Activated T-cell treated with anti-CD3 and anti-CD28 coated beads, Interleukin-2, amount 50 U/mL, for 72 hours (primary cell): ENCODE results near the gene RUNX2. TPM values are rescaled to one million over a fixed set of nuclear protein-coding genes. Genes with fewer than 3 reads are reported as not detected.

ENCODE experiments used
- ATAC-seq, 2 donors: fragments of 150-1000 bp; cut with Tn5 transposase; replicated peaks in 1 of 2; 2 replicates each; pipeline ENCODE4 v1.10.0; 2021; ENCODE audit warnings: moderate library complexity in 2 of 2, mild to moderate bottlenecking in 1 of 2
- DNase-seq, 2 donors: peaks; one replicate each; pipeline ENCODE4 v3.0.0; 2021 to 2022; ENCODE audit warnings: mixed read lengths in 1 of 2
- H3K27ac Mint-ChIP-seq: one replicate; pipeline ENCODE4 v1.8.0; 2022; ENCODE audit warnings: mild to moderate bottlenecking, moderate library complexity, mixed read lengths
- H3K27me3 Mint-ChIP-seq: one replicate; pipeline ENCODE4 v1.8.0; 2022; ENCODE audit warnings: low read depth, mixed read lengths
- H3K36me3 Mint-ChIP-seq, 2 donors: one replicate each; pipeline ENCODE4 v1.8.0; 2022; ENCODE audit warnings: mixed read lengths in 2 of 2, mild to moderate bottlenecking in 1 of 2; ENCODE audit not compliant: insufficient read depth in 2 of 2
- H3K4me1 Mint-ChIP-seq: one replicate; pipeline ENCODE4 v1.8.0; 2022; ENCODE audit warnings: low read depth, mixed read lengths
- H3K4me3 Mint-ChIP-seq, 2 donors: one replicate each; pipeline ENCODE4 v1.8.0; 2022; ENCODE audit warnings: mild to moderate bottlenecking in 2 of 2, mixed read lengths in 2 of 2, moderate library complexity in 2 of 2
- H3K9me3 Mint-ChIP-seq, 2 donors: one replicate each; pipeline ENCODE4 v1.8.0; 2022; ENCODE audit warnings: mixed read lengths in 2 of 2
- total RNA-seq, 2 donors: library from RNA; stranded (reverse); gene quantifications; one replicate each; pipeline ENCODE4 v1.2.3, GENCODE V29; 2022

The RUNX2 gene
- total RNA-seq, 2 donors from 2014 or later, result 39.3 to 61.1 TPM

GRCh38 chr6:45685076-45685475 lies 356.9 kb downstream of the RUNX2 start:
- Mint-ChIP-seq H3K36me3 (peaks cover 5 to 6% of the 10 kb centered on the region in 2 donors), H3K9me3 (peaks cover 7 to 13% of the 10 kb centered on the region in 2 donors), H3K27ac (no peak overlapping the region), H3K4me1 (peaks cover 8% of the 10 kb centered on the region), H3K27me3 (peaks cover 6% of the 10 kb centered on the region), H3K4me3 (no peak overlapping the region)
- ATAC-seq (no peak), DNase-seq (no peak)

DNA sequence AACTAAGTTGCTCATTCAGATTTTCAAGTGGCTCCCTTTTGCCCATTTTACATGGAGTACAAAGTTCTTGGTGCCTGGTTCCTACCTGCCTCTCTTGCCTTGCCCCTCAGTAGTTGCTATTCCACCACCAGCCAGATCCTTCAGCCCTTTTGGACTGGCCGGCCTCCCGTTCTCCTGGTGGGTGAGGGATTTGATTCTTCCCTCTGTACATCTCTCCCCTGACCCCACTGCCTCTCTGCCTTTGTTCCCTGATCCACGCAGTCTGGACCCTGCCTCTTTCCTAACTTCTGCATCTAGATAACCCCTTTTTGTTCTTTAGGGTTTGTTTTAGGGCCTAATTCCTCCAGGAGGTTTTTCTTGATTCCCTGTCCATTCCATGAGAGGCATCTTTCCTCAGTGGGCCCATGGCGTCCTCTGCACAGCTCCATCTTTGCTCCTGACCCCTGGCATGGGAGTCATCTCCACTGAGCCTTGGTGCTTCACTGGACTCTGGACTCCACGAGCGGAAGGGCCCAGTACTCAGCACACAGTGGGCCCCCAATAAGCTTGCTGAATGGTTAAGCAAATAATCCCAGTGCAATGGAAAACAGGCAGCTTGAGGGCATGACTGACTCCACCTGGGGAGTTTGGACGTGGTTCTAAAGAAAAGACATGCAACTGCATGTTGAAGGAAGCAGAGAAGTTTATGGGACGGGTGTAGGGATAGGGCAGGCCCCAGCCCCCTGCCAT lies 358.9 kb downstream of the RUNX2 start:
- Mint-ChIP-seq H3K4me3 (no peak overlapping the region), H3K4me1 (peaks cover 1% of the 10 kb centered on the region), H3K27ac (no peak overlapping the region)

GRCh38 chr6:45687570-45687969 lies 359.4 kb downstream of the RUNX2 start:
- Mint-ChIP-seq H3K9me3 (peaks cover 0 to 7% of the 10 kb centered on the region in 2 donors), H3K4me1 (no peaks in the 10 kb centered on the region), H3K27ac (no peak overlapping the region), H3K4me3 (no peak overlapping the region), H3K27me3 (peaks cover 9% of the 10 kb centered on the region), H3K36me3 (peaks cover 0 to 1% of the 10 kb centered on the region in 2 donors)
- ATAC-seq (peak; percentile 32 to 38), DNase-seq (no peak)

More for the DNA sequence above, 358.9 kb downstream of the RUNX2 start:
- Mint-ChIP-seq H3K36me3 (peaks cover 0 to 1% of the 10 kb centered on the region in 2 donors), H3K27me3 (peaks cover 6% of the 10 kb centered on the region), H3K9me3 (peaks cover 3 to 7% of the 10 kb centered on the region in 2 donors)
- DNase-seq (no peak), ATAC-seq (no peak)

GRCh38 chr6:45688180-45688579 lies 360.1 kb downstream of the RUNX2 start:
- H3K4me3 Mint-ChIP-seq, result no peak overlapping the region
- H3K27ac Mint-ChIP-seq, result no peak overlapping the region
- peaks cover 0 to under 1% of the 10 kb centered on the region in 2 donors for H3K36me3 Mint-ChIP-seq
- ATAC-seq (no peak), DNase-seq (no peak)
- H3K27me3 Mint-ChIP-seq, result peaks cover 12% of the 10 kb centered on the region
- H3K9me3 Mint-ChIP-seq, result peaks cover 0 to 7% of the 10 kb centered on the region in 2 donors
- no peaks in the 10 kb centered on the region for H3K4me1 Mint-ChIP-seq

DNA sequence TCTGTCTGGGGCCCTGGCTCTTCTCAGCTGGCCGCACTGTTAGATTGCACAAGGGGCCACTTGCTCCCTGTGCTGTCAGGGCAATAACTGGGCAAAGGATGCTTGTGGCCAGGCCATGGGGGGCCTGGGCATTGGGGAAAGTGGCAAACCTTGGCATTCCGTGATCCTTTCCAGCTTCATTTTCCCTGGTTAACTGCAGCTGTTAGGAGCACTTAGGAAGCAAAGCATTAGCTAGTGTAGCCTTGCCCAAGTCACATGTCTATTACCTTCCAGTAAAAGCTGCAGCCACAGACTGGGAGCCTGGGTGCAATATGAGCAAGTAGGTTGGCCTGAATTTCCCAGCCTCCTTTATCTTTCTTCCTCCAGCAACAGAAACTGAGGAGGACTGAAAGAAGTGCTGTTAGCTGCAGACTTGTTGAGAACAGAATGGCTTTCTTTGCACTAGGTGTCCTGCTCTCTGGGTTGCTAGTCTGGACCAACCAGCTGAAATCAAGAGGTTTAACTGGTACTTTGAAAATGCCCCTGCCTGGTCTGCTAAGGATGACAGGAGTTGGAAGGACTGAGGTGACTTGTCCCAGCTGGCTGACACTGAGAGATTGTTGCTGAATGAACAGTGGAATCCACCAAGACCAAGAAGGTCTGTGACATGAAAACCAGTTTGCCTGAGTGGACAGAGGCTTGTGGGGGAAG lies 361.9 kb downstream of the RUNX2 start:
- Mint-ChIP-seq H3K36me3 (peaks cover 0 to 3% of the 10 kb centered on the region in 2 donors), H3K9me3 (peaks cover 0 to 6% of the 10 kb centered on the region in 2 donors), H3K27ac (no peak overlapping the region), H3K4me1 (peaks cover 5% of the 10 kb centered on the region), H3K27me3 (peaks cover 12% of the 10 kb centered on the region), H3K4me3 (no peak overlapping the region)
- no peak for ATAC-seq
- no peak for DNase-seq

DNA sequence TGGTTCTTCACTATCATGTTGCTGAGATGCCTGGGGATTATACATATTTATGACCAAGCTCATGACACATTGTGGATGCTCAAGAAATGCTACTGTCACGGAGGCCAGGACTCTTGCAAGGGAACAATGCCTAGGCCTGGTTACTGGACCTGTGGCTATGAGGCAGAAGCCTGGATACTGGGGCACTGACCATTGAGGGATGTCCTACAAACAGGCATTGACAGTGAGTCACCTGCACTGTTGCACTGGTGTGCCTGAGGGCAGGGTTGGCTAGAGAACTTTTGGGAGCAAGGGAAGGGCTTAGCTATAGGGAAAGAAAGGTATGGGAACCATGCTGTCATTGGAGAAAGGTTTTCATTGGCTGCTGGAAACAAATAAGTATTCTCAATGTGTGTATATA lies 362.7 kb downstream of the RUNX2 start:
- ATAC-seq, result no peak

GRCh38 chr6:45691426-45691825 lies 363.3 kb downstream of the RUNX2 start:
- H3K4me1 Mint-ChIP-seq, result peaks cover 5% of the 10 kb centered on the region
- DNase-seq (no peak), ATAC-seq (no peak)
- H3K4me3 Mint-ChIP-seq, result no peak overlapping the region
- H3K9me3 Mint-ChIP-seq, result peaks cover 0 to 1% of the 10 kb centered on the region in 2 donors
- peaks cover 0 to 3% of the 10 kb centered on the region in 2 donors for H3K36me3 Mint-ChIP-seq
- no peak overlapping the region for H3K27ac Mint-ChIP-seq
- H3K27me3 Mint-ChIP-seq, result peaks cover 5% of the 10 kb centered on the region

More for the DNA sequence above, 362.7 kb downstream of the RUNX2 start:
- H3K4me1 Mint-ChIP-seq, result peaks cover 5% of the 10 kb centered on the region
- H3K27ac Mint-ChIP-seq, result no peak overlapping the region
- peaks cover 0 to 5% of the 10 kb centered on the region in 2 donors for H3K9me3 Mint-ChIP-seq
- peaks cover 0 to 3% of the 10 kb centered on the region in 2 donors for H3K36me3 Mint-ChIP-seq
- no peak overlapping the region for H3K4me3 Mint-ChIP-seq
- H3K27me3 Mint-ChIP-seq, result peaks cover 11% of the 10 kb centered on the region
- no peak for DNase-seq

GRCh38 chr6:45692021-45692420 lies 363.9 kb downstream of the RUNX2 start:
- no peaks in the 10 kb centered on the region for H3K9me3 Mint-ChIP-seq
- DNase-seq (no peak), ATAC-seq (no peak)
- peaks cover 11% of the 10 kb centered on the region for H3K27me3 Mint-ChIP-seq
- peaks cover 11% of the 10 kb centered on the region for H3K4me1 Mint-ChIP-seq
- peaks cover 0 to 3% of the 10 kb centered on the region in 2 donors for H3K36me3 Mint-ChIP-seq
- H3K27ac Mint-ChIP-seq, result no peak overlapping the region
- no peak overlapping the region for H3K4me3 Mint-ChIP-seq

DNA sequence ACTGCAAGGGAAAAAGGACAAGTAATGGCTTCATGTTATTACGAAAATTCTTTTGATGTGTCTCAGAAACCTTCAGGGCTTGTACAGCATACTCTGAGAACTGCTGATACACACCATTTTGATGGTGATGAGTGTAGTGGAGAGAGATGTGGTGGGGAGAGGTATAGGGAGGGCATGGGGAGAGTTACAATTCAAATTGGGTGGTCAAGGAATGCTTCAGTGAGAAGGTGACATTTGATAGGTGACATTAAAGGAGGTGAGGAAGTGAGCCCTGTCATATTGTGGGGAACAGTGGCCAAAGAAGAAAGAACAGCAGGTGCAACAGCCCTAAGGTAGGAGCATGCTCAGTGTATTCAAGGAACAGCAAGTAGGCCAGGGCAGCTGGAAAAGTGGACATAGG lies 368.6 kb downstream of the RUNX2 start:
- Mint-ChIP-seq H3K36me3 (peaks cover 0 to 3% of the 10 kb centered on the region in 2 donors), H3K27ac (no peak overlapping the region), H3K4me3 (no peak overlapping the region), H3K9me3 (no peaks in the 10 kb centered on the region), H3K27me3 (peaks cover 14% of the 10 kb centered on the region), H3K4me1 (peaks cover 26% of the 10 kb centered on the region)
- DNase-seq (no peak), ATAC-seq (no peak)

DNA sequence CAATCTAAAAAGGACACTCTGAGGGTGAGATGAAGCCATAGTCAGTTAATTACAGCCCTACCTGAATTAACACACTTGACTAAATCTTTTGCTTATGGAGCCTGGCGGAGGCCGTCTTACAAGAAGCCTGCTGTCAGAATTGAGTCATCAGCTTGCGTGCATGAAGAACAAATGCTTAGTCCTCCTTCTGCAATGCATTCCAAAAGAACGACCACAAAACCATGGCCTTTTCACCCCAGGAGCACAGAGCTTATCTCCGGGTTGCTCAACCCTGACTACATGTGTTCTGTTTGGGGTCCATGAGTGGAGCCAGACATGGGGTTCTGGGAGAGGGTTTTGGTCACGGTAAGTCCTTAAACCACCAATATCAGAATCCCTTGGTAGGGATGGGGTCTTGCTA lies 369.5 kb downstream of the RUNX2 start:
- Mint-ChIP-seq H3K4me3 (no peak overlapping the region), H3K4me1 (peaks cover 26% of the 10 kb centered on the region), H3K9me3 (no peaks in the 10 kb centered on the region), H3K27me3 (peaks cover 10% of the 10 kb centered on the region), H3K36me3 (peaks cover 0 to 3% of the 10 kb centered on the region in 2 donors), H3K27ac (no peak overlapping the region)
- DNase-seq (no peak), ATAC-seq (peak in 1 of 2 donors; percentile 17)

DNA sequence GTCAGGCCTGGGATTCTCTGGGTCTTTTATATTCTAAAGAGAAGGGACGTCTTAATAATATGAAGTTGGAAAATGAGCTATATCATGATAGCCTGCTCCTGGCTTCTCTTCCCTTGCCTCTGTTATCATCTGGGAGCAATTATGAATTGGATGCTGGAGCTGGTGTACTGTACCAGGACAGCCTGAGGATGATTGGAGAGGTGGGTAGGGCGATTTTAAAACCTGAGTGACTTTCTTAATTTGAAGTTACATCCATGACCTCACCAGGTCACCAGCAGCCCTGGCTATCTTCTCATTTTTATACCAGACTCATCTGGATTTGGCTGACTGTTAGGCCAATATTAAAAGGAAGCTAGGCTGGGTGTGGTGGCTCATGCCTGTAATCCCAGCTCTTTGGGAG lies 369.9 kb downstream of the RUNX2 start:
- Mint-ChIP-seq H3K4me3 (no peak overlapping the region), H3K9me3 (no peaks in the 10 kb centered on the region)
- no peak for ATAC-seq

DNA sequence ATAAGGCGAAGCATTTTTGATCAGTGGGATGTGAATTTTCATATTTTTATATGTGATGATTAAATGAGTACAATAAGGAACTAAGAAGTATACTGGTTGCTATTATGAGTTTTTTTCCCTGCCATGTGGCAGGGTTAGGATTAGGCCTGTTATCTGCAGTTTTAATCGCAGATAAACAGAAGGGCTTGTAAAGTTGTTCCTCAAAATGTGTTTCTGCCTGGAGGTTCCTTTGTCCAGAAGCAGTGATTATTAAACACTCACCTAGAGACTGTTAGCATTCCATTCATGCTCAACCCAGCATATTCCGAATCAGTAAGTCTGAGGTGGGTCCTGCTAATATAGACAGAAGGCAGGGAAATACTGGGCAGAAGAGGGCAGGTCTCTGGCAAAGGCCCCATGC lies 371.5 kb downstream of the RUNX2 start:
- peaks cover 8% of the 10 kb centered on the region for H3K27me3 Mint-ChIP-seq
- H3K4me3 Mint-ChIP-seq, result no peak overlapping the region
- H3K27ac Mint-ChIP-seq, result no peak overlapping the region
- peaks cover 23% of the 10 kb centered on the region for H3K4me1 Mint-ChIP-seq
- DNase-seq (no peak), ATAC-seq (no peak)
- peaks cover 0 to 1% of the 10 kb centered on the region in 2 donors for H3K36me3 Mint-ChIP-seq
- no peaks in the 10 kb centered on the region for H3K9me3 Mint-ChIP-seq

More for the DNA sequence above, 369.9 kb downstream of the RUNX2 start:
- Mint-ChIP-seq H3K36me3 (peaks cover 0 to 3% of the 10 kb centered on the region in 2 donors), H3K4me1 (peaks cover 26% of the 10 kb centered on the region), H3K27ac (no peak overlapping the region), H3K27me3 (peaks cover 8% of the 10 kb centered on the region)
- no peak for DNase-seq
